DMS 273 (cell line): ENCODE data around the gene ANAPC7.
"Not testable (repeated sequence)": the region's sequence is repeated elsewhere in the genome, so short reads cannot be mapped to it uniquely, and the experiment has no call there.

ENCODE experiments used
- DNase-seq: peaks from one replicate; lab custom pipeline; 2025; ENCODE audit not compliant: unreplicated experiment; lab: John Stamatoyannopoulos, UW

ANAPC7 gene

GRCh38 chr12:110403146-110403975 lies at the start of gene ANAPC7:
Gene ANAPC7 (minus strand): TSS chr12:110403708. CDS start chr12:110403627, 81 bp downstream.
- DNase-seq = peak; percentile 93

GRCh38 chr12:110451263-110451662 lies 47.8 kb upstream of the ANAPC7 start:
- no peak for DNase-seq

- peak; percentile 96 for DNase-seq
These were observed 46.4 kb upstream of the ANAPC7 start, which contains the start of gene ARPC3 for GRCh38 chr12:110449799-110450497. Gene ARPC3 (minus strand): TSS chr12:110450337. CDS start chr12:110450260, 77 bp downstream.

GRCh38 chr12:110444455-110444854 lies 40.9 kb upstream of the ANAPC7 start:
- no peak for DNase-seq

- no peak for DNase-seq
These were observed 32.7 kb upstream of the ANAPC7 start for GRCh38 chr12:110436231-110436630.

GRCh38 chr12:110431957-110432587 lies 28.6 kb upstream of the ANAPC7 start:
- DNase-seq = no peak

- not testable (repeated sequence) for DNase-seq
These were observed 26.2 kb upstream of the ANAPC7 start for GRCh38 chr12:110429676-110430075.

- DNase-seq = peak; percentile 56
These were observed 22.9 kb upstream of the ANAPC7 start for GRCh38 chr12:110426406-110426805.

GRCh38 chr12:110424237-110424636 lies 20.7 kb upstream of the ANAPC7 start:
- DNase-seq = no peak

- DNase-seq = peak; percentile 27
These were observed 18.2 kb upstream of the ANAPC7 start for GRCh38 chr12:110421701-110422100.

- no peak for DNase-seq
These were observed 17.7 kb upstream of the ANAPC7 start for GRCh38 chr12:110421159-110421661.

GRCh38 chr12:110420644-110421043 lies 17.1 kb upstream of the ANAPC7 start:
- not testable (repeated sequence) for DNase-seq

- DNase-seq = not testable (repeated sequence)
These were observed 13.6 kb upstream of the ANAPC7 start for GRCh38 chr12:110417113-110417512.

- not testable (repeated sequence) for DNase-seq
These were observed 6.6 kb upstream of the ANAPC7 start for GRCh38 chr12:110410086-110410485.

- DNase-seq = not testable (repeated sequence)
These were observed 1.7 kb upstream of the ANAPC7 start for GRCh38 chr12:110405126-110405662.

GRCh38 chr12:110403976-110404682 lies 621 bp upstream of the ANAPC7 start:
- peak; percentile 89 for DNase-seq

GRCh38 chr12:110382683-110383082 lies 20.8 kb downstream of the ANAPC7 start:
- DNase-seq = no peak

- DNase-seq = no peak
These were observed 23.9 kb downstream of the ANAPC7 start for GRCh38 chr12:110379631-110380030.

- no peak for DNase-seq
These were observed 24.3 kb downstream of the ANAPC7 start for GRCh38 chr12:110379197-110379596.

GRCh38 chr12:110378131-110378790 lies 25.2 kb downstream of the ANAPC7 start:
- DNase-seq = not testable (repeated sequence)
